Ishikawa (cell line): ENCODE data around the gene OPCML.

Source experiments
- CREB1 ChIP-seq: IDR thresholded peaks from 2 replicates; pipeline ENCODE4 v1.6.1; 2012; ENCODE audit warnings: low read depth
- EGR1 ChIP-seq: IDR thresholded peaks from 2 replicates; pipeline ENCODE4 v1.6.1; 2012
- EP300 ChIP-seq: IDR thresholded peaks from 2 replicates; pipeline ENCODE4 v1.6.1; 2012; ENCODE audit warnings: borderline replicate concordance
- FOXM1 ChIP-seq: IDR thresholded peaks from 2 replicates; pipeline ENCODE4 v1.6.1; 2012; ENCODE audit warnings: low read depth, borderline replicate concordance
- NFIC ChIP-seq: IDR thresholded peaks from 2 replicates; pipeline ENCODE4 v1.6.1; 2012
- TAF1 ChIP-seq: IDR thresholded peaks from 2 replicates; pipeline ENCODE4 v1.6.1; 2012; ENCODE audit warnings: low read depth, mild to moderate bottlenecking
- TCF12 ChIP-seq: IDR thresholded peaks from 2 replicates; pipeline ENCODE4 v1.6.1; 2012; ENCODE audit warnings: low read depth
- TEAD4 ChIP-seq: IDR thresholded peaks from 2 replicates; pipeline ENCODE4 v1.6.1; 2012
- YY1 ChIP-seq: IDR thresholded peaks from 2 replicates; pipeline ENCODE4 v1.6.1; 2012; ENCODE audit warnings: low read depth
- ZBTB7A ChIP-seq: IDR thresholded peaks from 2 replicates; pipeline ENCODE4 v1.6.1; 2012; ENCODE audit warnings: low read depth
- TF ChIP-seq, protein P1 (sequence below): IDR thresholded peaks from 2 replicates; pipeline ENCODE4 v1.6.1; 2012; ENCODE audit warnings: low read depth, mild to moderate bottlenecking
- TF ChIP-seq, protein P2 (sequence below): IDR thresholded peaks from 2 replicates; pipeline ENCODE4 v1.6.1; 2012

GRCh38 chr11:132365650-132366049 is 1166.7 kb downstream of the OPCML start:
- TF ChIP-seq EGR1 = no peak
- no peak for TF ChIP-seq ZBTB7A
- TF ChIP-seq FOXM1 = no peak
- no peak for TF ChIP-seq TAF1
- TF ChIP-seq, protein P1, sequence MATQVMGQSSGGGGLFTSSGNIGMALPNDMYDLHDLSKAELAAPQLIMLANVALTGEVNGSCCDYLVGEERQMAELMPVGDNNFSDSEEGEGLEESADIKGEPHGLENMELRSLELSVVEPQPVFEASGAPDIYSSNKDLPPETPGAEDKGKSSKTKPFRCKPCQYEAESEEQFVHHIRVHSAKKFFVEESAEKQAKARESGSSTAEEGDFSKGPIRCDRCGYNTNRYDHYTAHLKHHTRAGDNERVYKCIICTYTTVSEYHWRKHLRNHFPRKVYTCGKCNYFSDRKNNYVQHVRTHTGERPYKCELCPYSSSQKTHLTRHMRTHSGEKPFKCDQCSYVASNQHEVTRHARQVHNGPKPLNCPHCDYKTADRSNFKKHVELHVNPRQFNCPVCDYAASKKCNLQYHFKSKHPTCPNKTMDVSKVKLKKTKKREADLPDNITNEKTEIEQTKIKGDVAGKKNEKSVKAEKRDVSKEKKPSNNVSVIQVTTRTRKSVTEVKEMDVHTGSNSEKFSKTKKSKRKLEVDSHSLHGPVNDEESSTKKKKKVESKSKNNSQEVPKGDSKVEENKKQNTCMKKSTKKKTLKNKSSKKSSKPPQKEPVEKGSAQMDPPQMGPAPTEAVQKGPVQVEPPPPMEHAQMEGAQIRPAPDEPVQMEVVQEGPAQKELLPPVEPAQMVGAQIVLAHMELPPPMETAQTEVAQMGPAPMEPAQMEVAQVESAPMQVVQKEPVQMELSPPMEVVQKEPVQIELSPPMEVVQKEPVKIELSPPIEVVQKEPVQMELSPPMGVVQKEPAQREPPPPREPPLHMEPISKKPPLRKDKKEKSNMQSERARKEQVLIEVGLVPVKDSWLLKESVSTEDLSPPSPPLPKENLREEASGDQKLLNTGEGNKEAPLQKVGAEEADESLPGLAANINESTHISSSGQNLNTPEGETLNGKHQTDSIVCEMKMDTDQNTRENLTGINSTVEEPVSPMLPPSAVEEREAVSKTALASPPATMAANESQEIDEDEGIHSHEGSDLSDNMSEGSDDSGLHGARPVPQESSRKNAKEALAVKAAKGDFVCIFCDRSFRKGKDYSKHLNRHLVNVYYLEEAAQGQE = no peak
- no peak for TF ChIP-seq YY1
- TF ChIP-seq TEAD4 = no peak
- no peak for TF ChIP-seq EP300
- no peak for TF ChIP-seq CREB1
- no peak for TF ChIP-seq NFIC
- TF ChIP-seq TCF12 = no peak
- TF ChIP-seq, protein P2, sequence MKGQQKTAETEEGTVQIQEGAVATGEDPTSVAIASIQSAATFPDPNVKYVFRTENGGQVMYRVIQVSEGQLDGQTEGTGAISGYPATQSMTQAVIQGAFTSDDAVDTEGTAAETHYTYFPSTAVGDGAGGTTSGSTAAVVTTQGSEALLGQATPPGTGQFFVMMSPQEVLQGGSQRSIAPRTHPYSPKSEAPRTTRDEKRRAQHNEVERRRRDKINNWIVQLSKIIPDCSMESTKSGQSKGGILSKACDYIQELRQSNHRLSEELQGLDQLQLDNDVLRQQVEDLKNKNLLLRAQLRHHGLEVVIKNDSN = no peak
